Astrocyte of the spinal cord (primary cell): ENCODE data around the gene TARS1.

Source experiments
- DNase-seq: peaks from one replicate; pipeline ENCODE4 v3.0.0; 2011; ENCODE audit warnings: low read depth, low spot score
- H3K4me3 ChIP-seq: 2 replicates; pipeline ENCODE4 v1.5.1; 2011; ENCODE audit warnings: low read depth, mild to moderate bottlenecking, low read length, moderate library complexity
- in situ Hi-C: cut with HindIII; loops from 2 replicates; pipeline ENCODE4 v1.10.0; 2017; ENCODE audit warnings: low sequenced_read_pairs
- TF ChIP-seq, protein P1 (sequence below): IDR thresholded peaks from 2 replicates; pipeline ENCODE4 v1.5.1; 2012; ENCODE audit warnings: low read depth, mild to moderate bottlenecking, low read length, inconsistent platforms

TARS1 gene

DNA sequence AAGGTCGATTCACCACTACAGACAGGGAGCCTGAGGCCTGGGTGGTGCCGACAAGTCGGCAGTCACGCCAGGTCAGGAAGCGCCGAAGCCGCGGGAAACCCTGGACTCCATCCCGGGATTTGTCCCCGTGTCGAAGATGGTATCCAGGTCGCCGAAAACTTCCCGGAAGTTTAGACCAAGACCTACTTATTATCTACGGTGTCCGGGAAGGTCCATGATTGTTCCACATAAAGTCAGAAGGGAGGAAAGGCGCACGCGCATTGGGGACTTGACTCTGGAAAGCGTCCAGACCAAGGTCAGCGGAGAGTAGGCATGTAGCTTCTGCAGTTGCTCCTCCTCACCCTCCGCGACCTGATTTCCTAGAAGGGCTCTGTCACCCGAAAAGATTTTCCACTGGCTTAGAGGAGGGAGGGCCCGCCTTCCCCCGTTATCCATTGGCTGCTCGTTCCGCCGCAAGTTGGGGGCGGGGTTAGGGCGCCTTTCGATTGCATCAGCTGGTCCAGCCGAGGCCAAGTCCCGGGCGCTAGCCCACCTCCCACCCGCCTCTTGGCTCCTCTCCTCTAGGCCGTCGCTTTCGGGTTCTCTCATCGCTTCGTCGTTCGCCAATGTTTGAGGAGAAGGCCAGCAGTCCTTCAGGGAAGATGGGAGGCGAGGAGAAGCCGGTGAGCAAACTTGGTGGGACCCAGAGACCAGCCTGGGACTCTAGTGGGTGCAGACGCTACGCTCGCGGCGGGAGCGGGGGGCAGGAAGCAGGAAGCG, at the start of gene TARS1:
TARS1 (plus strand) TSS at position 484 of the 759 bp plus-strand sequence; CDS start at position 606, 122 bp downstream.
- H3K4me3 ChIP-seq: peak within 1 kb of the TSS; percentile 81
- in situ Hi-C loops: no loop called here
- DNase-seq: peak; percentile 100
- TF ChIP-seq, protein P1, sequence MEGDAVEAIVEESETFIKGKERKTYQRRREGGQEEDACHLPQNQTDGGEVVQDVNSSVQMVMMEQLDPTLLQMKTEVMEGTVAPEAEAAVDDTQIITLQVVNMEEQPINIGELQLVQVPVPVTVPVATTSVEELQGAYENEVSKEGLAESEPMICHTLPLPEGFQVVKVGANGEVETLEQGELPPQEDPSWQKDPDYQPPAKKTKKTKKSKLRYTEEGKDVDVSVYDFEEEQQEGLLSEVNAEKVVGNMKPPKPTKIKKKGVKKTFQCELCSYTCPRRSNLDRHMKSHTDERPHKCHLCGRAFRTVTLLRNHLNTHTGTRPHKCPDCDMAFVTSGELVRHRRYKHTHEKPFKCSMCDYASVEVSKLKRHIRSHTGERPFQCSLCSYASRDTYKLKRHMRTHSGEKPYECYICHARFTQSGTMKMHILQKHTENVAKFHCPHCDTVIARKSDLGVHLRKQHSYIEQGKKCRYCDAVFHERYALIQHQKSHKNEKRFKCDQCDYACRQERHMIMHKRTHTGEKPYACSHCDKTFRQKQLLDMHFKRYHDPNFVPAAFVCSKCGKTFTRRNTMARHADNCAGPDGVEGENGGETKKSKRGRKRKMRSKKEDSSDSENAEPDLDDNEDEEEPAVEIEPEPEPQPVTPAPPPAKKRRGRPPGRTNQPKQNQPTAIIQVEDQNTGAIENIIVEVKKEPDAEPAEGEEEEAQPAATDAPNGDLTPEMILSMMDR: no peak

DNA sequence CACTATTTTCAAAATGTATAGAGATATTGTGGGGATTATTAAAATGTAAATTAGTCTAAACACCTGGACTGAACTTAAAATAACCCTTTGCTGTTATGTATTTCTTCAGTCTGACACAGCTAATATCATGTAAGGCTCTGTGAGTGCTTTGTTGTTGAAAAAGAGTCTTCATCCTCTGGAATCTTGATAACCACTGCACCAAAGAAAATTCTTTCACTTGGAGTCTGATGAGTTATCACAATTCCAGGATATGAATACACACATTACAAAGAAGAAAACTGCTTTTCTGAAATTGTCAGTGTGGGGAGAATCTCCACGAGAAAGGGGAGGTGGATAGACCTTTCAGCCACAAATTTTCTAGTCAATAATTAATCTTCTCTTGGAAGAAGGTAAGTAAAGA, 42.3 kb upstream of the TARS1 start:
- DNase-seq: no peak
- H3K4me3 ChIP-seq: no peak overlapping the region
- in situ Hi-C loops: no loop called here
- TF ChIP-seq, protein P1: no peak

DNA sequence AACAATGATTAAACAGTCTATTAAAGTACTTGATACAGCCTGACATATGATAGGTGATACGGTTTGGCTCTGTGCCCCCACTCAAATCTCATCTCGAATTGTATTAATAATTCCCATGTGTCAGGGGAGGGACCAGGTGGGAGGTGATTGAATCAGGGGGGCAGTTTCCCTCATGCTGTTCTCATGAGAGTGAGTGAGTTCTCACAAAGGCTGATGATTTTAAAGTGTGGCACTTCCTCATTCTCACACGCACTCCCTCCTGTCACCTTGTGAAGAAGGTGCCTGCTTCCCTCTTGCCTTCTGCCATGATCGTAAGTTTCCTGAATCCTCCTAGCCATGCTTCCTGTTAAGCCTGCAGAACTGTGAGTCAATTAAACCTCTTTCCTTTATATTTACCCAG, 40.1 kb upstream of the TARS1 start:
- TF ChIP-seq, protein P1: no peak
- no peak overlapping the region for H3K4me3 ChIP-seq
- in situ Hi-C loops: no loop called here
- DNase-seq: no peak

DNA sequence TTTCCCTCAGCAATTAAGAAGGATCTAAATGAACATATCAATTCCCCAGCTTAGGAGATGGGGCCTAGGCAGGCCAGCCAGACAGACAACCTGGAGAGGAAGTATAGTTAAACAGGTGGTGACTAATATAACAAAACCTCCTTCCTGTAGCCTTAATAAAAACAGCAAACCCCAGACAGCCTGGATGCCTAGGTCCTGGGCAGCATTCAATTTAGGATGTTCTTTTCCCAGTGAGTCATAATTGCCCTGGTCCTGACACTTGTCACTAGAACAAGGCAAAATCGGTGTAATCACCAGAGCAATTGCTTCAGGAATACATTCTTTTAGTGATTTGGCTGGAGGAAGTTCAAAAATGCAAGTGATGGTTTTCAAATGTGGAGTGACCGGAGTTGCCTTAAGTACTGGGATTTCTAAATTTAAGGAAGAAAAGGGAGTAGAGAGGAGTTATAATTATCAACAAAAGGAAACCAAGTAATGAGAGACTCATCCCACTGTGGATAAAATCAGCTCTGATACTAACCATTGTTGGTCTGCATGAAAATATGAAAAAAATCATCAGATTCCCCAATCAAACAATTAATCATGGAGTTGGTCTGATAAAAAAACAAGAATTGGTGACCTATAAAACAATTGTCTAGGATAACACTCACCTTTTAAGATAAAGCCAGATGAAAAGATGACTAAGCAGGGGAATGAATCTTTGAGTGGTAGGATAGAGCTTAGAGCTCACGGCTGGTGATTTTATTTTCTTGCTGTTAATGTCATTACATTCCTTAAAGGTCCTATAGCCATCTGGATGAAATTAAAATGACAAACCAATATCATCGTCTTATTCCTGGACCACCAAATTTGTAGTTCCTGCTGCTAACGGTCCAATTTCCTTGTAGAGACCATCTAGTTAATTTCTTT, 39.0 kb upstream of the TARS1 start:
- in situ Hi-C loops: no loop called here
- DNase-seq: peak; percentile 73

DNA sequence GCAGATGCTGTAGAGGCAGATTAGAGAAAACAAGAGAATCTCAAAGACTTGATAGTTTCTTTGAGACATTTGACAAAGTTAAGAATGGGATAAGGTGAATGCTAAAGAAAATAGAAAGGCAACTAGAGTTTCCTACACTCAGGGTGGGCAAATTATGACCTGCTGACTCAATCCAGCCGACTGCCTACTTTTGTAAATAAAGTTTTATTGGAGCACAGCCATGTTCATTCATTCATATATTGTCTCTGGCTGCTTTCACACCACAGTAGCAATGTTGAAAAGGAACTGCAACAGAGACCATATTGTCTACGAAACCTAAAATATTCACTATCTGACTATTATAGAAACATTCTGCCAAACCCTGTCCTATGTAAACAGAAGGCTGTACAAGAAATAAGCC, 37.6 kb upstream of the TARS1 start:
- TF ChIP-seq, protein P1: no peak
- in situ Hi-C loops: no loop called here

More for the DNA sequence above, 39.0 kb upstream of the TARS1 start:
- TF ChIP-seq, protein P1: no peak
- no peak overlapping the region for H3K4me3 ChIP-seq

DNA sequence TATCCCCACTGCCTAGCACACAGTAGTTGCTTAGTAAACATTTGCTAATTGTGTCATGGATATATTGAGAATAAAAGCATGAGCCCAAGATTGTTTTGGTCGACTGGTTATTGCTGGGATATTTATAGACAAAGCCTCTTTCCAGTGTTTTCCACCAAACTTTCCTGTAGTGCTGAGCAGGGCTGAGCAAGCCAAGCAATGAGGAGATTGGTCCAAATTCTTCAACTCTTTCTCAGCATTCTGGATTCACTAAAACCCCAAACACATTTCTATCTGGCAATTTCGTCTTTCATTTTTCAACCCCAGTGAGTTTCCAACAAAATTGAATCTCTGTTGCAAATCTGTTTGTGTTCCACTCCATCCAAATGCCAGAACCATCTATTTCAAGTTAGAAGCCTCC, 31.9 kb upstream of the TARS1 start:
- no peak overlapping the region for H3K4me3 ChIP-seq
- TF ChIP-seq, protein P1: no peak
- DNase-seq: no peak
- in situ Hi-C loops: no loop called here

More for the DNA sequence above, 37.6 kb upstream of the TARS1 start:
- H3K4me3 ChIP-seq: no peak overlapping the region
- no peak for DNase-seq
